HG02938 (cell line): ENCODE measurements around the gene RPS6KA1.
"Not testable (repeated sequence)": the region's sequence is repeated elsewhere in the genome, so short reads cannot be mapped to it uniquely, and the experiment has no call there.

Source experiments
- ATAC-seq: cut with Tn5 transposase; IDR thresholded peaks from one replicate; pipeline ENCODE4 v1.9.1; 2021; ENCODE audit warnings: mild to moderate bottlenecking, moderate library complexity; ENCODE audit not compliant: unreplicated experiment

RPS6KA1 gene

GRCh38 chr1:26529655-26530409 lies at the start of gene RPS6KA1:
Gene RPS6KA1, plus strand, starts transcription at chr1:26529761. Its CDS starts 160 bp downstream, at chr1:26529921.
- peak; percentile 61 for ATAC-seq

GRCh38 chr1:26482921-26483320 lies 46.6 kb upstream of the RPS6KA1 start:
- no peak for ATAC-seq

DNA sequence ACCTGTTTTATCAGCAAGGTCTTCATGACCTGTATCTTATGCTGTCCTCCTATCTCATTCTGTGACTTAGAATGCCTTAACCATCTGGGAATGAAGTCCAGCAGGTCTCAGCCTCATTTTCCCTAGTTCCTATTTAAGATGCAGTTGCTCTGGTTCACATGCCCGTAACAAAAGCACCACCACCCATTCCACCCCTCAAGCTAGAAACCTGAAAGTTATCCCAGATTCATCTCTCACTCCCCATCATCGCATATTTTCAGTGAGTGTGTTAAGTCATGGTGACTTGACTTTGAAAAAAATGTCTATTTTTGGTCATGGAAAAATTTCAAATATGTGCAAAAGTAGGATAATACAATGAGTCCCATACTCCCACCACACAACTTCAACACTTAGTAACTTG lies 45.6 kb upstream of the RPS6KA1 start:
- no peak for ATAC-seq

GRCh38 chr1:26490155-26490554 lies 39.4 kb upstream of the RPS6KA1 start:
- ATAC-seq: no peak

DNA sequence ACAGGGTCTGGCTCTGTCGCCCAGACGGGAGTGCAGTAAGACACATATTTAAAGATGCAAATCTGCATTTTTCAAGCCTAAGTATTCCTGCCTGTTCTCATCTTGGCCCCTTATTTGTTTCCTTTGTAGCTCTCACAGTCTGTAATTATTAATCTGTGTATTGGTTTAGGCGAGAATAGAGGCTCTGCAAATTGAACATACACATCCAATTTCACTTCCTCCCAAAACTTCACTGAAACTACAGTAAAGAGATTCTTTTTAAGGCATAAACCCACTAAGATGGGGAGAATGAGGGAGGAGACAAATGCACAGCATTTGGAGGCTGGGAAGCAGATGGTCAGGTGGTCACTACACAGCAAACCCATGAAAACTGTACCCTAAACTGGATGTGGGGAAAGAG lies 36.3 kb upstream of the RPS6KA1 start:
- no peak for ATAC-seq

DNA sequence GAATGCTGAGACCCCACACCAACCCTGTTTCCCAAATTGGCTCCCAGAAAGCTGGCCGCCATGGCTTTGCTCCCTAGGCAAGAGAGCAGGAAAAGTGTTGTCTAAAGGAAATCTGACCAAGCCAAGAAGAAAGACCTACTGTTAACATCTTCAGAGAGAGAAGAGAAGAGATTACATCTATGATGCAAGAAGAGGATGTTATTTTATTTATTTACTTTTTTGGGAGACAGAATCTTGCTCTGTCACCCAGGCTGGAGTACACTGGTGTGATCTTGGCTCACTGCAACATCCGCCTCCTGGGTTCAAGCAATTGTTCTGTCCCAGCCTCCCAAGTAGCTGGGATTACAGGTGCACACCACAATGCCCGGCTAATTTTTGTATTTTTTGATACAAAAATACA lies 35.6 kb upstream of the RPS6KA1 start:
- ATAC-seq: no peak

- no peak for ATAC-seq
Observed at GRCh38 chr1:26496861-26497260, 32.7 kb upstream of the RPS6KA1 start.

- no peak for ATAC-seq
Observed at GRCh38 chr1:26498894-26499293, 30.7 kb upstream of the RPS6KA1 start.

- ATAC-seq: peak; percentile 53
Observed at GRCh38 chr1:26500488-26501175, 28.9 kb upstream of the RPS6KA1 start.

DNA sequence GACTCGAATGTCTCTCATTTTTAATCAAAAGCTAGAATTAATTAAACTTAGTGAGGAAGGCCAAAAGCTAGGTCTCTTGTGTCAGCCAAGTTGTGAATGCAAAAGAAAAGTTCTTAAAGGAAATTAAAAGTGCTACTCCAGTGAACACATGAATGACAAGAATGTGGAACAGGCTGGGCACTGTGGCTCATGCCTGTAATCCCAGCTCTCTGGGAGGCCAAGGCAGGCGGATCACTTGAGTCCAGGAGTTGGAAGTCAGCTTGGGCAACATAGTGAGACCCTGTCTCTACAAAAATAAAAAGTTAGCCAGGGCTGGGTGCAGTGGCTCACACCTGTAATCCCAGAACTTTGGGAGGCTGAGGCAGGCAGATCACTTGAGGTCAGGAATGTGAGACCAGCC lies 18.9 kb upstream of the RPS6KA1 start:
- not testable (repeated sequence) for ATAC-seq

- ATAC-seq: not testable (repeated sequence)
Observed at GRCh38 chr1:26515836-26516235, 13.7 kb upstream of the RPS6KA1 start.

- no peak for ATAC-seq
Observed at GRCh38 chr1:26516987-26517765, 12.4 kb upstream of the RPS6KA1 start.

DNA sequence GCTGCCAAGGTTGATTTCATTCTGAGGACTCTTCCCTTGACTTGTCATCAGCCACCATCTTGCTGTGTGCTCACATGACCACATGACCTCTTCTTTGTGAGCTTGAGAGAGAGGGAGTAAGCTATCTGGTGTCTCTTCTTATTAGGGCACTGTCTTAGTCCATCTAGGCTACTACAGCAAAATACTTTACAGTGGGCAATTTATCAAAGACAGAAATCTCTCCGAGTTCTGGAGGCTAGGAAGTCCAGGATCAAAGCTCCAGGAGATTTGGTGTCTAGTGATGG lies 11.9 kb upstream of the RPS6KA1 start:
- ATAC-seq: no peak

GRCh38 chr1:26518355-26518754 lies 11.2 kb upstream of the RPS6KA1 start:
- no peak for ATAC-seq

GRCh38 chr1:26520339-26520738 lies 9.2 kb upstream of the RPS6KA1 start:
- ATAC-seq: no peak

DNA sequence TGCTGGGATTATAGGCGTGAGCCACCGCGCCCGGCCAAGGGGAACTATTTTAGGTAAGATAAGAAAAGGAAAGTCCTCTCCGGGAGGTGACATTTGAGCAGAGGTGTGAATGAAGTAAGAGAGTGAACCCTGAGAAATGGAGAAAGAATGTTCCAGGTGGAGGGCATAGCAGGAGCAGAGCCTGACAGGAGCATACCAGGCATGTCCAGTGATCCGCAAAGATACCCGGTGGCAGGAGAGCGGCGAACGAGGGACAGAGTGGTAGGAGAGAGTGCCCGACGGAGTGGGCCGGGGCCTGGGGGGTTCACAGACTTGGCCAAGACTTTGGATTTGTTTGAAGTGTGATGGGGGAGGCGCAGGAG lies 7.9 kb upstream of the RPS6KA1 start:
- no peak for ATAC-seq

GRCh38 chr1:26522073-26522472 lies 7.5 kb upstream of the RPS6KA1 start:
- ATAC-seq: no peak

DNA sequence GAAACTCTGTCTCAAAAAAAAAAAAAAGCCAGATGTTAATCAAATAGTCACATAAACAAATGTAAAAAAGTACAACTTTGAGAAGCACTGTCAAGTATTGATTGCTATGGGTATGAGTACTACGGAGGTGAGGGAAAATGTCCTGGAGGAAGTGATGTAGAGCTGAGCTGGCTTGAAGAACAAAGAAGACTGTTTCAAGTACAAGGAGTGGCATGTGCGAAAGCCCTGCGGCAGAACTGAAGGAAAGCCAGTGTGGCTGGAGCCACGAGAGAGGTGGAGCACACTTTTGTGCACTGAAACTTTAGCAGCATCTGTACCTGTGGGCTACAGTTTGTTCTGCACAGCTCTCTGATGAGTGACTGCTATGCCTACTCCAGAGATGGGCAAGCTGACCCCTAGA lies 5.4 kb upstream of the RPS6KA1 start:
- no peak for ATAC-seq

- no peak for ATAC-seq
Observed at GRCh38 chr1:26526287-26526686, 3.3 kb upstream of the RPS6KA1 start.

DNA sequence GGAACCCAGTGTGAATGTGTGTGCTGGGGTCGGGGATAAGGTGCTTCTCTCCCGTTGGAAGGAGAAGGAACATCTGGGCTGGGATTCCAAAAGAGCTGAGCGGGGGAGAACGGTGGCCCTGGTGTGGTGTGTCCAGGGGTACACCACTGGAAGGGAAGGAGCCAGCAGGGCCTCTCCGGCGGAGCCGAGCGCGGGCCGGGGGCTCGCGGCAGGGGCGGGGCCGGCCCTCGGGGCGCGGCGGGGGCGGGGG lies 231 bp upstream of the RPS6KA1 start:
- ATAC-seq: no peak

- ATAC-seq: peak; percentile 11
Observed at GRCh38 chr1:26530410-26530894, 891 bp downstream of the RPS6KA1 start.
